Activated CD4-positive, alpha-beta T cell treated with anti-CD3 and anti-CD28 coated beads, Interleukin-2, amount 10 ng/mL, durations not matched to agents 24 days and 14 days (primary cell): ENCODE data around the gene CCDC180. TPM values are rescaled to one million over a fixed set of nuclear protein-coding genes. Genes with fewer than 3 reads are reported as not detected.

Experiments used
- DNase-seq: peaks from one replicate; pipeline ENCODE4 v3.0.0; 2022
- H3K27ac Mint-ChIP-seq: one replicate; pipeline ENCODE4 v1.8.0; 2022; ENCODE audit warnings: mild to moderate bottlenecking, mixed read lengths
- H3K27me3 Mint-ChIP-seq: one replicate; pipeline ENCODE4 v1.8.0; 2022; ENCODE audit warnings: mixed read lengths
- H3K36me3 Mint-ChIP-seq: one replicate; pipeline ENCODE4 v1.8.0; 2022; ENCODE audit warnings: low read depth, mild to moderate bottlenecking, mixed read lengths
- H3K4me1 Mint-ChIP-seq: one replicate; pipeline ENCODE4 v1.8.0; 2021; ENCODE audit warnings: mixed read lengths
- H3K4me3 Mint-ChIP-seq: one replicate; pipeline ENCODE4 v1.8.0; 2022; ENCODE audit warnings: mild to moderate bottlenecking, moderate library complexity, mixed read lengths
- H3K9me3 Mint-ChIP-seq: one replicate; pipeline ENCODE4 v1.8.0; 2021; ENCODE audit warnings: mixed read lengths
- intact Hi-C: fragments of 100-400 bp; cut with micrococcal nuclease; formaldehyde crosslinking; loops from one replicate; pipeline ENCODE4 v1.15.1; 2023
- total RNA-seq: library from RNA; stranded (reverse); gene quantifications from 2 replicates; pipeline ENCODE4 v1.2.3, GENCODE V29; 2022

CCDC180 gene
- total RNA-seq, 1 donor from 2014 or later = 0.89 TPM

- H3K27me3 Mint-ChIP-seq = no peaks in the 10 kb centered on the region
- H3K4me3 Mint-ChIP-seq = no peak overlapping the region
- H3K4me1 Mint-ChIP-seq = no peaks in the 10 kb centered on the region
- intact Hi-C loops = no loop called here
- no peak overlapping the region for H3K27ac Mint-ChIP-seq
- DNase-seq = no peak
- peaks cover 2% of the 10 kb centered on the region for H3K36me3 Mint-ChIP-seq
- peaks cover 7% of the 10 kb centered on the region for H3K9me3 Mint-ChIP-seq
Observed at GRCh38 chr9:97300586-97300985, 6.9 kb upstream of the CCDC180 start.

GRCh38 chr9:97301974-97302373 is 5.5 kb upstream of the CCDC180 start:
- no peak overlapping the region for H3K4me3 Mint-ChIP-seq
- DNase-seq = no peak
- no peak overlapping the region for H3K27ac Mint-ChIP-seq
- intact Hi-C loops = no loop called here
- H3K9me3 Mint-ChIP-seq = peaks cover 7% of the 10 kb centered on the region
- peaks cover 2% of the 10 kb centered on the region for H3K27me3 Mint-ChIP-seq
- H3K36me3 Mint-ChIP-seq = peaks cover 2% of the 10 kb centered on the region
- H3K4me1 Mint-ChIP-seq = no peaks in the 10 kb centered on the region

GRCh38 chr9:97304586-97304985 is 2.9 kb upstream of the CCDC180 start:
- no peaks in the 10 kb centered on the region for H3K36me3 Mint-ChIP-seq
- no peak overlapping the region for H3K27ac Mint-ChIP-seq
- H3K4me3 Mint-ChIP-seq = no peak overlapping the region
- intact Hi-C loops = no loop called here
- H3K9me3 Mint-ChIP-seq = peaks cover 3% of the 10 kb centered on the region
- peaks cover 2% of the 10 kb centered on the region for H3K27me3 Mint-ChIP-seq
- no peaks in the 10 kb centered on the region for H3K4me1 Mint-ChIP-seq
- no peak for DNase-seq

DNA sequence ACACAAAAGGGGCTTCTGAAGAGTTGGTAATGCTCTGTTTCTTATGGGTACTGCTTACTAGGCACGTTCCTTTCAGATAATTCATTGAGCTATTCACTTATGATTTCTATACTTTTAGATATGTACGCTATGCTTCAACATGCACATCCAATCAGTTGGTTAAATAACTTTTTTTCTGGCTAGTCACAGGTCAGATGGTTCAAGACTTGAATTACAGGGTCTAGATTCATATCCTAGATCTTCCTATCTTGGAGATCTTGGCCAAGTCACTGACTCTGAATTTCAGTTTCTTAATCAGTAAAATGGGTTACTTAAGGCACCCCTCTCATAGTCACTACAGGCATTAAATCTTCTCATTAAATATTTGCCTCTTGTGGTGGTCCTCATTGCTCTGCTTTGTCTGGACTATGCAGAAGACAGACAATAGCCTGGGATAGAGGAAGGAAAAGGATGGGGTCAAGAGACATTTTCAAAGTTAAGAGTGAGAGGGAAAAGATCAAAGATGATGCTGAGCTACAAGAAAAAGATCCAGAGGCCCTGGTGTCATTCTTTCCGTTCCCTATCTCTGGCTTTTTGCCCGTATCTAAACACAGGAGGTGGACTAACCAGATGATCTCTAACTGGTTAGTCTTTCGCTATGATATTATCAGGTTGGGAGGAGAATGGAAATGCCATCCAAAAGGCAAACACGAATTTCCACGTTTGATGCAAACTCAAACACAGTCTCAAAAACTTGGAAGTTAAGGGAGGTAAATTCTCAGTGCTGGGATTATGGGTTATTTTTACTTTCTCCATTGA is 1.8 kb upstream of the CCDC180 start:
- H3K36me3 Mint-ChIP-seq = no peaks in the 10 kb centered on the region
- H3K4me1 Mint-ChIP-seq = no peaks in the 10 kb centered on the region
- intact Hi-C loops = no loop called here
- H3K9me3 Mint-ChIP-seq = peaks cover 3% of the 10 kb centered on the region
- no peak overlapping the region for H3K27ac Mint-ChIP-seq
- H3K4me3 Mint-ChIP-seq = no peak overlapping the region
- no peak for DNase-seq
- peaks cover 2% of the 10 kb centered on the region for H3K27me3 Mint-ChIP-seq

DNA sequence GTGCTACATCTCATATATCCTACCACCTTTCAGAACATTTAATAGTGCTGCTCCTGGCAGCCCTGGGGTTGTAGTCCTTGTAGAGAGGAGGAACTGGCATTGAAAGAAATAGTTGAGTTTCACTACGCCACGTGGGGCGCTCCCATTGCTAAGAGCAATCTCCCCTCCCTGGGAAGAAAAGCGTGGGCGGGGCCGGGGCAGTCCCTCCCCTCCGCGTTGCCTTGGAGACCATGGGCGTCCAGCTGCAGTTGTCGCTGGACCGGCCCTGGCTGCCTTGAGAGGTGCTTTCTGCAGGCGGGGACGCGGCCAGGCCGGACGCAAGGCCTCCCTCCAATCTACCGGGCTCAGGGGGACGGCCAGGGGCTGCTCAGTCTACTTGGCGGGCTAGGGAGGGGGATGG is 368 bp upstream of the CCDC180 start:
- intact Hi-C loops = no loop called here
- Mint-ChIP-seq H3K27ac (no peak overlapping the region), H3K4me3 (no peak overlapping the region), H3K36me3 (no peaks in the 10 kb centered on the region), H3K27me3 (peaks cover 2% of the 10 kb centered on the region), H3K4me1 (no peaks in the 10 kb centered on the region), H3K9me3 (peaks cover 3% of the 10 kb centered on the region)
- no peak for DNase-seq

DNA sequence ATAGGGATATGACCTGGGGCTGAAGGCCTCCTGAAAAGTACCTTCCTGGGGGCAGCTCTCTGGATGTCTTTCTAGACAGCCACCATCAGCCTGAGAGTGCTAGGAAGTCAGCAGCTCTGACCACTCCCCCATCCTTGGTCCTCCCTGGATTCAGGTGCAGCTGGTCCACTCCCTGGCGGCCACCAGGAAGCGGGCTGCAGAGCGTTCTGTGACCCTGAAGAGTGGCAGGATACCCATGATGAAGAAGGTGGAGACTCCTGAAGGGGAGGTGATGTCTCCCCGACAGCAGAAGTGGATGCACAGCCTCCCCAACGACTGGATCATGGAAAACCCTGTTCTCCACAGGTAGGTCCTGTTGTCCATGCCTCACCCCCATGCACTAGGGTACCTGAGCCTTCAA is 1.8 kb downstream of the CCDC180 start:
- Mint-ChIP-seq H3K36me3 (no peaks in the 10 kb centered on the region), H3K4me1 (no peaks in the 10 kb centered on the region), H3K27me3 (peaks cover 2% of the 10 kb centered on the region), H3K4me3 (no peak overlapping the region), H3K27ac (no peak overlapping the region), H3K9me3 (peaks cover 3% of the 10 kb centered on the region)
- intact Hi-C loops = no loop called here
- no peak for DNase-seq

DNA sequence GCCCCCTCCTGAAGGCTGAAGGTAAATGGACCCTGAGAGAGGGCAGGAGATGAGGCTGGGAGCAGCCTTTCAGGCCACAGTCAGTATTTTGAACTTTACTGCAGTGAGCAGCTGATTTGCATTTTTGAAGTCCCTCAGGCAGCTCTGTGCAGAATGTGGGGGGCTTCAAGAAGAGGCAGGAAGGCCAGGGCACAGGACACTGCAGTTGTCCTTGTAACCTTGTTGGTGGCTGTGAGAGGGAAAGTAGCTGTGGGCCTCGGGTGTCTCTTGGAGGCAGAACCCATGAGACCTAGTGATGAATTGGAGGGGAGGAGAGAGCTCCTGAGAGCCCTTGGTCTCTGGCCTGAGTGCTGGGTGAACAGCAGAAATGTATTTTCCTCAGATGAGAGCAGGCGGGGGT is 2.6 kb downstream of the CCDC180 start:
- no peaks in the 10 kb centered on the region for H3K4me1 Mint-ChIP-seq
- H3K36me3 Mint-ChIP-seq = no peaks in the 10 kb centered on the region
- H3K9me3 Mint-ChIP-seq = peaks cover 3% of the 10 kb centered on the region
- no peak overlapping the region for H3K27ac Mint-ChIP-seq
- no peak overlapping the region for H3K4me3 Mint-ChIP-seq
- intact Hi-C loops = no loop called here
- DNase-seq = no peak
- H3K27me3 Mint-ChIP-seq = peaks cover 2% of the 10 kb centered on the region

DNA sequence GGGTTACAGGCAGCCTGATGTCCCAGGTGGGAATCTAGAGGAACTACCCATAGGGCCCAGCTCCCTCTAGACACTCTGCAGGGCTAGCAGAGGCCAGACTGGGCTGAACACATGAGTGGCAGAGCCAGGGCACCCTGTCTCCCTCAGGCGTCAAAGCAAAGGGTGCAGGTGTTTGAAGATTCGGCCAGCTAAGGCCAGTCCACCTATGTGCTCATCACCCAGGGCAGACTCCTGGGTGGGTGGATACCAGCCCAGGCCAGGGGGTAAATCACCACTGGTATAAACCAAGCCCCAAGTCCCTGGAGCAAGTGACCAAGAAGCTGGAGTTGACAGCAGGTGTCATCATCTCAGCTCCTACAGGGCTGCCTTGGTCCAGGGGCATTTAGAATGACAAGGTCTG is 3.4 kb downstream of the CCDC180 start:
- no peak overlapping the region for H3K27ac Mint-ChIP-seq
- peaks cover 2% of the 10 kb centered on the region for H3K27me3 Mint-ChIP-seq
- no peaks in the 10 kb centered on the region for H3K36me3 Mint-ChIP-seq
- no peak overlapping the region for H3K4me3 Mint-ChIP-seq
- no peaks in the 10 kb centered on the region for H3K4me1 Mint-ChIP-seq
- H3K9me3 Mint-ChIP-seq = no peaks in the 10 kb centered on the region
- DNase-seq = no peak
- intact Hi-C loops = no loop called here

DNA sequence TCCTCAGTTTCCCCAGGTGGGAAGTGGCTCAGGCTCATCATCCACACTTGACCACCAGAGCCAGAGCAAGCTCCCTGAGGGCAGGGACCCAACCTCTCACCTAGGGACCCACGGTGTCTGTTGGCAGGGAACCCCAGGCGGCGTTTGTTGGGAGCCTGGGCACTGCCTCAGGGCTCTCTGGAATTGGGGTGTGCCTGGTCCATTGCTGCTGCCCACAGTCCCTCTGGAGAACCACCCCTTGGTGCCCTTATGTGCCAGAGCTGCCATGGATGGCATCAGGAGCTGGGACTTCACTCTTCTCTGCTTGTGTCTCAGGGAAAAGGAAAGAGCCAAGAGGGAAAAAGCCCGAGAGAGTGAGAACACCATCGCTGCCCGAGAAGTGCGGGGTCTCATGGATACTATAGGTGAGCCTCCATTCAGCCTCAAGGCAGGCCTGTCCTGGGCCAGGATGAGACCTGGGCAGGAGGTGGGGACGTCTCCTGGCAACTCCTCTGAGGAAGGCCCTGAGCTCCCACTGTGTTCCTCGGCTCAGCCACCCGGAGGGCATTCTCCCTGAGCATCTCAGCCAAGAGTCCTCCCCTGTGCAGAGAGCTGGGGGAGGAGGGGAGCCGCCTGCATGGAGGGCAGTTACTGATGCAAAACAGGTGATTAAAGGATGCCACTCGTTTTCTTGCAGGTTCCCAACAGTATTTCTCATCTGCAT is 4.5 kb downstream of the CCDC180 start:
- Mint-ChIP-seq H3K4me3 (no peak overlapping the region), H3K4me1 (no peaks in the 10 kb centered on the region), H3K27me3 (no peaks in the 10 kb centered on the region), H3K36me3 (no peaks in the 10 kb centered on the region), H3K27ac (no peak overlapping the region), H3K9me3 (no peaks in the 10 kb centered on the region)
- intact Hi-C loops = no loop called here
- DNase-seq = no peak

DNA sequence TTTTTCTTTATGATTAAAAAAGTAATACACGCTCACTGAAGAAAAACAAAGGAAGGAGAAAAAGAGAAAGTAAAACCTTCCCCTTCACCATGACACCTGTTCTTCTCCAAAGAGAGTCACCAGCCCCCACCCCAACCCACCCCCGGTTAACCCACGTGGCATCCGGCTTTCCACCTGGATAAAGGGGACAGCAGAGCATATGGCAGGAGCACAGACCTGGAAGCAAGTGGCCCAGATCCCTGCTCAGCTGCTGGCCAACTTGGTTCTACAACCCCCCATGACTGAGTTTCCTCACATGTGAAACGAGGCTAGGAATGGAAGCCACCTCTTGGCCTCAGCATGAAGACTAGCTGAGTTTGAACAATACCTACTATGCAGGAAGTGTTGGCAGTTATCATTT is 5.1 kb downstream of the CCDC180 start:
- H3K4me1 Mint-ChIP-seq = no peaks in the 10 kb centered on the region
- no peaks in the 10 kb centered on the region for H3K9me3 Mint-ChIP-seq
- H3K27me3 Mint-ChIP-seq = no peaks in the 10 kb centered on the region
- H3K36me3 Mint-ChIP-seq = no peaks in the 10 kb centered on the region
- no peak overlapping the region for H3K27ac Mint-ChIP-seq
- no peak overlapping the region for H3K4me3 Mint-ChIP-seq
- DNase-seq = no peak
- intact Hi-C loops = no loop called here

DNA sequence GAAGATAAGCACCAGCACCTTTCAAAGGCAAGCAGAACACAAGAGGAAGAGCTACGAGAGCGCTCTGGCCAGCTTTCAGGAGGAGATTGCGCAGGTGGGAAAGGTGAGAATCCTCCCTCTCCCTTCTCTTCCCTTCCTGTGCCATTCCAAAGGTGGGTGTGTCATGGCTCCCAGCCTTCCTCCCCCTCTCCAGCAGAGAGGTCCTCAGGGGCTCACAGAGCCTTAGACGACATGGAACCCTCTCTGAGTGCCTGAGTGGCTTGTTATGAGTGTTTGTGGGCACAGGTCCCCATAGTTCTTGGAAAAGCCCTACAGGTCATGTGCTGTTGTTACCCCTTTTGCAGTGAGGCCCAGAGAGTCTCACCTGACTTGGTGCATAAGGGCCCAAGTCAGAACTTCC is 5.8 kb downstream of the CCDC180 start:
- H3K9me3 Mint-ChIP-seq = no peaks in the 10 kb centered on the region
- H3K27ac Mint-ChIP-seq = no peak overlapping the region
- no peaks in the 10 kb centered on the region for H3K4me1 Mint-ChIP-seq
- H3K4me3 Mint-ChIP-seq = no peak overlapping the region
- no peak for DNase-seq
- H3K36me3 Mint-ChIP-seq = no peaks in the 10 kb centered on the region
- H3K27me3 Mint-ChIP-seq = no peaks in the 10 kb centered on the region
- intact Hi-C loops = no loop called here

GRCh38 chr9:97313746-97314145 is 6.3 kb downstream of the CCDC180 start:
- intact Hi-C loops = no loop called here
- no peak overlapping the region for H3K4me3 Mint-ChIP-seq
- no peaks in the 10 kb centered on the region for H3K36me3 Mint-ChIP-seq
- no peaks in the 10 kb centered on the region for H3K27me3 Mint-ChIP-seq
- peaks cover 2% of the 10 kb centered on the region for H3K4me1 Mint-ChIP-seq
- DNase-seq = no peak
- H3K27ac Mint-ChIP-seq = no peak overlapping the region
- no peaks in the 10 kb centered on the region for H3K9me3 Mint-ChIP-seq

- Mint-ChIP-seq H3K4me1 (peaks cover 6% of the 10 kb centered on the region), H3K9me3 (no peaks in the 10 kb centered on the region), H3K27me3 (no peaks in the 10 kb centered on the region), H3K27ac (no peak overlapping the region), H3K36me3 (no peaks in the 10 kb centered on the region), H3K4me3 (no peak overlapping the region)
- DNase-seq = no peak
- intact Hi-C loops = no loop called here
Observed at GRCh38 chr9:97314503-97314902, 7.0 kb downstream of the CCDC180 start.

DNA sequence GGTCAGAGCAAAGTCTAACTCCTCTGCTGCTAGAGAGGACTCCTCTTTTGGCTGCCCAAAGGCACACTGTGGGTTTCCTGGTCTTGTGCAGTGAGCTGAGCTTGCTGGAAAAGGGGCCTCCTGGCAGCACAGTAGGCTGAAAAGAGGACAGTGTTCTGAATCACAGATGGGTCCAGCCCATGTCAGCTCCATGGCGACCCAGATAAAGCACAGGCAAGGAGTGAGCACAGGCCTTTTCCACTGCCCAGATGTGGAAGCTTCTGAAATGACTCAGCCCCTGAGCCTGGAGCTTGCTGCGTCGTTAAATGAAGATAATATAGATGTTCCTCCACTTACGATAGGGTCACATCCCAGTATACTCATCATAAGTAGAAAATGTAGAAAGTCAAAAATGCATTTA is 8.1 kb downstream of the CCDC180 start:
- no peak for DNase-seq
- intact Hi-C loops = no loop called here

More for the DNA sequence above, 8.1 kb downstream of the CCDC180 start:
- peaks cover 7% of the 10 kb centered on the region for H3K4me1 Mint-ChIP-seq
- H3K4me3 Mint-ChIP-seq = no peak overlapping the region
- H3K27ac Mint-ChIP-seq = no peak overlapping the region
- H3K36me3 Mint-ChIP-seq = no peaks in the 10 kb centered on the region
- H3K9me3 Mint-ChIP-seq = no peaks in the 10 kb centered on the region
- no peaks in the 10 kb centered on the region for H3K27me3 Mint-ChIP-seq
